Measurements from ENCODE around the gene ASF1B.

GRCh38 chr19:14175351-14175792 is 39.0 kb upstream of the ASF1B start:
- TF ChIP-seq GATA2 (IDR thresholded peaks at IDR 0.05; ENCODE audit: low read depth, low read length) (no peak), GATA3 (IDR thresholded peaks at IDR 0.05; ENCODE audit: low read depth, low read length) (no peak)
